ENCODE data around the gene SLC9A2.

Gene SLC9A2

DNA sequence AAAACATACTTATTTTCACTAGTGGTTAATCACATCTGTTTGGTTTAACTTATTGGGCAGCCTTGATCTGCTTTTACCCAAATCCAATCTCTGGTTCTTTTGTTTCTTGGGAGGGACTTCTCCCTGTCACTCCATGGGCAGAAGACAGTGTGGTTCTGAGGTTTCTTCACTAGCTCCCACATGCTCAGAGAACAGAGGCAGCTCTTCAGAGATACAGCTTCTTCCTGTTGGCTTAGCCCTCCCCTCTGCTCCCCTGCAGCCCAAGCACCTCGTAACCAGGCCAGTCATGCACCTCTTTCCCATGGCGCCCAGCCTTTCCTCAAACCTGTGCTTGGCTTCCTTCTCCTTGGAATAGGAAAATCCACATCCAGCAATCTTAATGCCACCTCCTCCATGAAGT, 32.8 kb downstream of the SLC9A2 start:
- H3K4me3 ChIP-seq (ENCODE audit: control insufficient read depth, low read depth, low read length) = no peak overlapping the region
- TF ChIP-seq, protein P1, sequence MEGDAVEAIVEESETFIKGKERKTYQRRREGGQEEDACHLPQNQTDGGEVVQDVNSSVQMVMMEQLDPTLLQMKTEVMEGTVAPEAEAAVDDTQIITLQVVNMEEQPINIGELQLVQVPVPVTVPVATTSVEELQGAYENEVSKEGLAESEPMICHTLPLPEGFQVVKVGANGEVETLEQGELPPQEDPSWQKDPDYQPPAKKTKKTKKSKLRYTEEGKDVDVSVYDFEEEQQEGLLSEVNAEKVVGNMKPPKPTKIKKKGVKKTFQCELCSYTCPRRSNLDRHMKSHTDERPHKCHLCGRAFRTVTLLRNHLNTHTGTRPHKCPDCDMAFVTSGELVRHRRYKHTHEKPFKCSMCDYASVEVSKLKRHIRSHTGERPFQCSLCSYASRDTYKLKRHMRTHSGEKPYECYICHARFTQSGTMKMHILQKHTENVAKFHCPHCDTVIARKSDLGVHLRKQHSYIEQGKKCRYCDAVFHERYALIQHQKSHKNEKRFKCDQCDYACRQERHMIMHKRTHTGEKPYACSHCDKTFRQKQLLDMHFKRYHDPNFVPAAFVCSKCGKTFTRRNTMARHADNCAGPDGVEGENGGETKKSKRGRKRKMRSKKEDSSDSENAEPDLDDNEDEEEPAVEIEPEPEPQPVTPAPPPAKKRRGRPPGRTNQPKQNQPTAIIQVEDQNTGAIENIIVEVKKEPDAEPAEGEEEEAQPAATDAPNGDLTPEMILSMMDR (IDR thresholded peaks at IDR 0.05; ENCODE audit: control insufficient read depth, insufficient read depth, low read depth, low read length, missing control alignments) = no peak
- DNase-seq (ENCODE audit: low read depth) = no peak

DNA sequence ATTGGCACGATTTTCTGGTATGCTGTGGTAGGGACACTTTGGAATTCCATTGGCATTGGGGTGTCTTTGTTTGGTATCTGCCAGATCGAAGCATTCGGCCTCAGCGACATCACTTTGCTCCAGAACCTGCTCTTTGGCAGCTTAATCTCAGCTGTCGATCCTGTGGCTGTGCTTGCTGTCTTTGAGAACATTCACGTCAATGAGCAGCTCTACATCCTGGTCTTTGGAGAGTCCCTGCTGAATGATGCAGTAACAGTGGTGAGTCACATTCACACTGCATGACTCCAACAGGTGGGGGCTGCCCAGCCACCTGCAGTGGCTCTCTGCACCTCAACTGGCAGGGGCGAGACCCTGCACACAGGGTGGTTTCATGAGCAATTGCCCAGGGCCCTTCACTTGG, 38.4 kb downstream of the SLC9A2 start:
- no peak for DNase-seq (ENCODE audit: low read depth)
- no peak overlapping the region for H3K4me3 ChIP-seq (ENCODE audit: control insufficient read depth, low read depth, low read length)

GRCh38 chr2:102660070-102660469, 40.7 kb downstream of the SLC9A2 start:
- no peak for DNase-seq (ENCODE audit: low read depth)
- H3K4me3 ChIP-seq (ENCODE audit: control insufficient read depth, low read depth, low read length) = no peak overlapping the region
- TF ChIP-seq, protein P1 (IDR thresholded peaks at IDR 0.05; ENCODE audit: control insufficient read depth, insufficient read depth, low read depth, low read length, missing control alignments) = no peak

More for the DNA sequence above, 38.4 kb downstream of the SLC9A2 start:
- TF ChIP-seq, protein P1 (IDR thresholded peaks at IDR 0.05; ENCODE audit: control insufficient read depth, insufficient read depth, low read depth, low read length, missing control alignments) = no peak

GRCh38 chr2:102660574-102660973, 41.2 kb downstream of the SLC9A2 start:
- TF ChIP-seq, protein P1 (IDR thresholded peaks at IDR 0.05; ENCODE audit: control insufficient read depth, insufficient read depth, low read depth, low read length, missing control alignments) = no peak
- H3K4me3 ChIP-seq (ENCODE audit: control insufficient read depth, low read depth, low read length) = no peak overlapping the region
- no peak for DNase-seq (ENCODE audit: low read depth)

GRCh38 chr2:102661846-102662245, 42.5 kb downstream of the SLC9A2 start:
- DNase-seq (ENCODE audit: low read depth) = no peak
- no peak overlapping the region for H3K4me3 ChIP-seq (ENCODE audit: control insufficient read depth, low read depth, low read length)
- TF ChIP-seq, protein P1 (IDR thresholded peaks at IDR 0.05; ENCODE audit: control insufficient read depth, insufficient read depth, low read depth, low read length, missing control alignments) = no peak

DNA sequence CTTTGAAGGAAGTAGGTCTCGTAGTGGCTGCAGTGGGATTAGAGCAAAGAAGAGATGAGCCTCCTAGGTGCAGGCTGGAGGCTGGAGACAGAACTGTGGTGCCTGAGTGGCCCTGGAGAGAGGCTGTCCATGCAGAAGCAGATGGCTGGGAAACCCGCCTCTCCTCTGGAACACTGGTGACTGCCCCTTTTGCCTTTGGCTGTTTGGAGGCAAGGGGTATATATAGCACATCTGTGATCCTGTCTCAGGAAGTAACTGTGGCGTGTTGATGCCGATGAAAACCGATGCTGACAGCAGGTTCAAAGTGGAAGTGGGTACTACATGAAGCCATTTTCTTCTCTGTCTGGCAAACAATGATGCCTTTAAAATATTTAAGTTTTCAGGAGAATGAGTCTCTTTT, 43.5 kb downstream of the SLC9A2 start:
- no peak overlapping the region for H3K4me3 ChIP-seq (ENCODE audit: control insufficient read depth, low read depth, low read length)
- no peak for DNase-seq (ENCODE audit: low read depth)
- TF ChIP-seq, protein P1 (IDR thresholded peaks at IDR 0.05; ENCODE audit: control insufficient read depth, insufficient read depth, low read depth, low read length, missing control alignments) = no peak

GRCh38 chr2:102663381-102663780, 44.0 kb downstream of the SLC9A2 start:
- TF ChIP-seq, protein P1 (IDR thresholded peaks at IDR 0.05; ENCODE audit: control insufficient read depth, insufficient read depth, low read depth, low read length, missing control alignments) = no peak
- no peak overlapping the region for H3K4me3 ChIP-seq (ENCODE audit: control insufficient read depth, low read depth, low read length)
- no peak for DNase-seq (ENCODE audit: low read depth)

Measured in AG09309 (cell line).